HepG2 (cell line): ENCODE measurements around the gene ACSL6. TPM values are rescaled to one million over a fixed set of nuclear protein-coding genes. Genes with fewer than 3 reads are reported as not detected.

Experiments
- AHR ChIP-seq: IDR thresholded peaks from 2 replicates; pipeline ENCODE4 v1.6.1; 2018; ENCODE audit warnings: missing genetic modification reagents, missing compliant biosample characterization
- BORCS8-MEF2B ChIP-seq: sonication (generic); formaldehyde crosslinking; IDR thresholded peaks from 2 replicates; pipeline ENCODE4 v1.8.0; 2022; ENCODE audit warnings: mild to moderate bottlenecking, missing genetic modification reagents
- CBX1 ChIP-seq: IDR thresholded peaks from one replicate; pipeline ENCODE4 v1.6.1; 2016; ENCODE audit warnings: antibody characterized with exemption, low read depth
- HMGXB4 ChIP-seq, 2 experiments: sonication (generic) in 1 of 2; formaldehyde crosslinking in 1 of 2; IDR thresholded peaks; 2 replicates each; pipeline versions ENCODE4 v1.4.0 to v1.6.1; 2018 to 2020; ENCODE audit warnings: missing genetic modification reagents in 2 of 2, borderline replicate concordance in 1 of 2, low read depth in 1 of 2, mild to moderate bottlenecking in 1 of 2, missing biosample characterization in 1 of 2
- HNRNPL ChIP-seq: fragments of 200-400 bp; formaldehyde crosslinking; IDR thresholded peaks from 2 replicates; pipeline ENCODE4 v1.6.1; 2017; ENCODE audit warnings: mild to moderate bottlenecking, low read depth, low read length
- IRF2 ChIP-seq: IDR thresholded peaks from 2 replicates; pipeline ENCODE4 v1.6.1; 2018; ENCODE audit warnings: missing genetic modification reagents, missing compliant biosample characterization
- KAT8 ChIP-seq: IDR thresholded peaks from 2 replicates; pipeline ENCODE4 v1.6.1; 2016; ENCODE audit warnings: missing genetic modification reagents, missing compliant biosample characterization
- KDM6A ChIP-seq: IDR thresholded peaks from 2 replicates; pipeline ENCODE4 v1.6.1; 2016; ENCODE audit warnings: low read depth
- NR2F6 ChIP-seq, 2 experiments: IDR thresholded peaks; 2 replicates each; pipeline ENCODE4 v1.6.1; 2016; ENCODE audit warnings: antibody characterized with exemption in 1 of 2, mild to moderate bottlenecking in 1 of 2
- RXRA ChIP-seq: sonication (generic); formaldehyde crosslinking; IDR thresholded peaks from 2 replicates; pipeline ENCODE4 v1.5.1; 2020; ENCODE audit warnings: missing genetic modification reagents
- SOX13 ChIP-seq, 3 experiments: fragments of 450-650 bp in 1 of 3; sonication (generic) in 1 of 3; formaldehyde crosslinking in 1 of 3; IDR thresholded peaks in 2 of 3; conservative IDR thresholded peaks in 1 of 3; 2 replicates each; pipeline versions ENCODE4 v1.5.0 to v1.6.1; 2016 to 2020; ENCODE audit warnings: antibody characterized with exemption in 1 of 3, mild to moderate bottlenecking in 1 of 3, missing compliant biosample characterization in 1 of 3, missing genetic modification reagents in 1 of 3, moderate library complexity in 1 of 3
- SP140L ChIP-seq: sonication (generic); formaldehyde crosslinking; IDR thresholded peaks from 2 replicates; pipeline ENCODE4 v1.4.0; 2020; ENCODE audit warnings: missing genetic modification reagents, borderline replicate concordance
- TARDBP ChIP-seq: sonication (generic); formaldehyde crosslinking; IDR thresholded peaks from 2 replicates; pipeline ENCODE4 v1.8.0; 2022; ENCODE audit warnings: mild to moderate bottlenecking, missing genetic modification reagents
- TCF7 ChIP-seq: sonication (generic); IDR thresholded peaks from 2 replicates; pipeline ENCODE4 v1.6.1; 2016; ENCODE audit warnings: antibody characterized with exemption, low read depth
- ZNF503 ChIP-seq: sonication (generic); formaldehyde crosslinking; IDR thresholded peaks from 2 replicates; pipeline ENCODE4 v1.4.0; 2020; ENCODE audit warnings: missing genetic modification reagents
- ZNF792 ChIP-seq: IDR thresholded peaks from 2 replicates; pipeline ENCODE4 v1.6.1; 2016
- polyA plus RNA-seq, 8 experiments: library from polyadenylated mRNA; depleted of rRNA in 3 of 8; stranded (reverse) in 7 of 8; unstranded in 1 of 8; fragments of >200 nt; fragmentation: Illumina TruSeq in 4 of 8; extraction: Trizol in 4 of 8; gene quantifications; 2 replicates each; pipeline versions ENCODE4 v1.2.1 to v1.2.3, GENCODE V29; 2011 to 2016; ENCODE audit warnings: low read depth in 4 of 8, missing spikeins in 1 of 8, mixed read lengths in 1 of 8; ENCODE audit not compliant: insufficient read depth in 1 of 8
- total RNA-seq, 5 experiments: library from RNA; depleted of rRNA; stranded (reverse); fragments of >200 nt; fragmentation: Illumina TruSeq; extraction: Trizol; gene quantifications; 2 replicates each; pipeline ENCODE4 v1.2.3, GENCODE V29; 2016; ENCODE audit warnings: low read depth in 1 of 5
- TF ChIP-seq, protein P1 (sequence below): sonication (generic); formaldehyde crosslinking; IDR thresholded peaks from 2 replicates; pipeline ENCODE4 v1.4.0; 2020; ENCODE audit warnings: missing genetic modification reagents, low read depth, mild to moderate bottlenecking, borderline replicate concordance
- TF ChIP-seq, protein P2 (sequence below): sonication (generic); formaldehyde crosslinking; IDR thresholded peaks from 2 replicates; pipeline ENCODE4 v1.4.0; 2020; ENCODE audit warnings: missing genetic modification reagents, borderline replicate concordance

The ACSL6 gene
- total and polyA plus RNA-seq, 2 of the 13 experiments (the other 11 are each of a cell fraction or from before 2014, with no cell fraction given), result 3.7 to 3.8 TPM

- TF ChIP-seq TARDBP (CRISPR knock-in tag) (peak; percentile 58), AHR (peak; percentile 56; the same call in 1 of the 2 replicates), KDM6A (CRISPR knock-in tag) (0 out of 2 replicates have a peak, but pooled peaks have one; percentile 30), ZNF503 (CRISPR knock-in tag) (0 out of 2 replicates have a peak, but pooled peaks have one; percentile 19), HNRNPL (peak; percentile 93), SOX13 (IDR thresholded peaks at IDR 0.05) (no peak), SOX13 (CRISPR knock-in tag; conservative IDR thresholded peaks at IDR 0.05 in 1 of 2, IDR thresholded peaks at IDR 0.05 in 1 of 2) (peak in 1 of 2 experiments; percentile 85; a peak in 2 of 4 replicates), SP140L (CRISPR knock-in tag) (no peak), RXRA (CRISPR knock-in tag) (peak; percentile 85), HMGXB4 (CRISPR knock-in tag; IDR thresholded peaks at IDR 0.05; ENCODE audit: borderline replicate concordance in 1 of 2, low read depth in 1 of 2) (peak in 1 of 2 experiments; percentile 36; a peak in 1 of 4 replicates), CBX1 (peak; percentile 32), ZNF792 (peak; percentile 73; the same call in 1 of the 2 replicates), KAT8 (CRISPR knock-in tag) (peak; percentile 61), NR2F6 (IDR thresholded peaks at IDR 0.05) (no peak), NR2F6 (CRISPR knock-in tag; IDR thresholded peaks at IDR 0.05) (peak; percentile 64), IRF2 (CRISPR knock-in tag) (peak; percentile 66; the same call in 1 of the 2 replicates), BORCS8-MEF2B (CRISPR knock-in tag) (0 out of 2 replicates have a peak, but pooled peaks have one; percentile 48), TCF7 (peak; percentile 80)
- TF ChIP-seq, protein P1, sequence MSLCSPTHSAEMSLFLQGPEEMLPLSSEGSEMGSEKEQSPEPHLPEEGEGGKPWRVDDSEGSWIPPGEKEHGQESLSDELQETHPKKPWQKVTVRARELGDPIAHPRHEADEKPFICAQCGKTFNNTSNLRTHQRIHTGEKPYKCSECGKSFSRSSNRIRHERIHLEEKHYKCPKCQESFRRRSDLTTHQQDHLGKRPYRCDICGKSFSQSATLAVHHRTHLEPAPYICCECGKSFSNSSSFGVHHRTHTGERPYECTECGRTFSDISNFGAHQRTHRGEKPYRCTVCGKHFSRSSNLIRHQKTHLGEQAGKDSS, result peak; percentile 100
- TF ChIP-seq, protein P2, sequence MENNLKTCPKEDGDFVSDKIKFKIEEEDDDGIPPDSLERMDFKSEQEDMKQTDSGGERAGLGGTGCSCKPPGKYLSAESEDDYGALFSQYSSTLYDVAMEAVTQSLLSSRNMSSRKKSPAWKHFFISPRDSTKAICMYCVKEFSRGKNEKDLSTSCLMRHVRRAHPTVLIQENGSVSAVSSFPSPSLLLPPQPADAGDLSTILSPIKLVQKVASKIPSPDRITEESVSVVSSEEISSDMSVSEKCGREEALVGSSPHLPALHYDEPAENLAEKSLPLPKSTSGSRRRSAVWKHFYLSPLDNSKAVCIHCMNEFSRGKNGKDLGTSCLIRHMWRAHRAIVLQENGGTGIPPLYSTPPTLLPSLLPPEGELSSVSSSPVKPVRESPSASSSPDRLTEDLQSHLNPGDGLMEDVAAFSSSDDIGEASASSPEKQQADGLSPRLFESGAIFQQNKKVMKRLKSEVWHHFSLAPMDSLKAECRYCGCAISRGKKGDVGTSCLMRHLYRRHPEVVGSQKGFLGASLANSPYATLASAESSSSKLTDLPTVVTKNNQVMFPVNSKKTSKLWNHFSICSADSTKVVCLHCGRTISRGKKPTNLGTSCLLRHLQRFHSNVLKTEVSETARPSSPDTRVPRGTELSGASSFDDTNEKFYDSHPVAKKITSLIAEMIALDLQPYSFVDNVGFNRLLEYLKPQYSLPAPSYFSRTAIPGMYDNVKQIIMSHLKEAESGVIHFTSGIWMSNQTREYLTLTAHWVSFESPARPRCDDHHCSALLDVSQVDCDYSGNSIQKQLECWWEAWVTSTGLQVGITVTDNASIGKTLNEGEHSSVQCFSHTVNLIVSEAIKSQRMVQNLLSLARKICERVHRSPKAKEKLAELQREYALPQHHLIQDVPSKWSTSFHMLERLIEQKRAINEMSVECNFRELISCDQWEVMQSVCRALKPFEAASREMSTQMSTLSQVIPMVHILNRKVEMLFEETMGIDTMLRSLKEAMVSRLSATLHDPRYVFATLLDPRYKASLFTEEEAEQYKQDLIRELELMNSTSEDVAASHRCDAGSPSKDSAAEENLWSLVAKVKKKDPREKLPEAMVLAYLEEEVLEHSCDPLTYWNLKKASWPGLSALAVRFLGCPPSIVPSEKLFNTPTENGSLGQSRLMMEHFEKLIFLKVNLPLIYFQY (CRISPR knock-in tag), result peak; percentile 65; the same call in 1 of the 2 replicates
Observed at GRCh38 chr5:132003170-132003744, 8.2 kb downstream of the ACSL6 start (continued).
